ENCODE results near the gene KCNH1. TPM values are rescaled to one million over a fixed set of nuclear protein-coding genes. Genes with fewer than 3 reads are reported as not detected.

KCNH1 gene
- total and polyA plus RNA-seq, 2 donors from 2014 or later = 0.54 TPM; not detected in 1

DNA sequence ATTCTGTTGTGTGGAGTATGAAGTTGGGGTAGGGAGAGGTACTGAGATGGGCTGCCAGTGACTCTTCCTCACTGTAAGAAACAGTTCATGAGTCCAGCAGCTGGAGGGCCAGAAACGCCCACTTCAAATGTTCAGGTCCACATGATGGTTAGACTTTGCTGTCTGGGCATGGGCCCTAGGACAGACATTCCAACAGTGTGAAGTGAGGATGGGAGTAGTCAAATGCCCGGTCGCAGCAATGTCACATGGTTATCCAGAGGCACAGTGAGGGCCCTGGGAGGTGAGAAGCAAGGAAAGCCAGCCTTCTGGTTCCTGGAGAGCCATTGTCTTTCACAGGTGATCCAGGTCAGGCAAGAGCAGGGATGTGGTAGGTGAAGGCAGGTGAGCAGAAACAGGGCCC, 500.8 kb downstream of the KCNH1 start:
- H3K27me3 ChIP-seq (ENCODE audit: control insufficient read depth, insufficient read depth, low read length) = no peaks in the 10 kb centered on the region
- H3K4me1 ChIP-seq (ENCODE audit: control insufficient read depth in 2 of 3, insufficient read depth in 2 of 3, low read depth in 1 of 3, low read length in 3 of 3) = no peaks in the 10 kb centered on the region
- H3K27ac ChIP-seq (ENCODE audit: low read depth in 2 of 2, low read length in 2 of 2) = no peak overlapping the region
- no peak overlapping the region for H3K4me3 ChIP-seq (ENCODE audit: low read length in 3 of 3)
- TF ChIP-seq, protein P1, sequence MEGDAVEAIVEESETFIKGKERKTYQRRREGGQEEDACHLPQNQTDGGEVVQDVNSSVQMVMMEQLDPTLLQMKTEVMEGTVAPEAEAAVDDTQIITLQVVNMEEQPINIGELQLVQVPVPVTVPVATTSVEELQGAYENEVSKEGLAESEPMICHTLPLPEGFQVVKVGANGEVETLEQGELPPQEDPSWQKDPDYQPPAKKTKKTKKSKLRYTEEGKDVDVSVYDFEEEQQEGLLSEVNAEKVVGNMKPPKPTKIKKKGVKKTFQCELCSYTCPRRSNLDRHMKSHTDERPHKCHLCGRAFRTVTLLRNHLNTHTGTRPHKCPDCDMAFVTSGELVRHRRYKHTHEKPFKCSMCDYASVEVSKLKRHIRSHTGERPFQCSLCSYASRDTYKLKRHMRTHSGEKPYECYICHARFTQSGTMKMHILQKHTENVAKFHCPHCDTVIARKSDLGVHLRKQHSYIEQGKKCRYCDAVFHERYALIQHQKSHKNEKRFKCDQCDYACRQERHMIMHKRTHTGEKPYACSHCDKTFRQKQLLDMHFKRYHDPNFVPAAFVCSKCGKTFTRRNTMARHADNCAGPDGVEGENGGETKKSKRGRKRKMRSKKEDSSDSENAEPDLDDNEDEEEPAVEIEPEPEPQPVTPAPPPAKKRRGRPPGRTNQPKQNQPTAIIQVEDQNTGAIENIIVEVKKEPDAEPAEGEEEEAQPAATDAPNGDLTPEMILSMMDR (IDR thresholded peaks at IDR 0.05; ENCODE audit: borderline replicate concordance, extremely low read depth, insufficient read depth) = no peak
- no peaks in the 10 kb centered on the region for H3K9me3 ChIP-seq (ENCODE audit: control insufficient read depth in 2 of 3, insufficient read depth in 1 of 3, low read length in 3 of 3)
- H3K9ac ChIP-seq (ENCODE audit: low read length in 3 of 3) = no peak overlapping the region
- no peak for DNase-seq
- FAIRE-seq = no peak
- H3K36me3 ChIP-seq (ENCODE audit: control insufficient read depth in 2 of 3, insufficient read depth in 3 of 3, low read length in 3 of 3) = no peaks in the 10 kb centered on the region
- intact Hi-C loops (cut with DNase I) = no loop called here

DNA sequence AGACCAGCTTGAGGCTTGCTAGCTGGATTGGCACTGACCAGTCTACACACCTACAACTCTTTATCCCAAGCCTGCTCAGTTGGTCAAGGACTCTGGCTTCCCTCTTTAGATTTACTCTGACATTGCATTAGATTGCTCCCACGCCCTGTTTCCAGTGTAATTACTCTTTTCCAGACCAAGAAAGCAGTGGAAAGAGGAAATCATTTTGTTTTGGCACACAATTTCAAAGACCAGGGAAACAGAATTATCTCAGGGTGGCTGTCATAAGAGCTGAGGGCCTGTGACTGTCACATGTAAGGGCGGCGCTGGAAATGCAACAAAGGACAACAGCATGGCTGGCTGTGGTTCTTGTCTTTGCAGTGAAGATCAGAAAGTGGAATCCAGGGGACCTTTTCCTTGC, 502.5 kb downstream of the KCNH1 start:
- FAIRE-seq (no peak), DNase-seq (no peak)
- Histone ChIP-seq H3K4me3 (ENCODE audit: low read length in 3 of 3) (no peak overlapping the region), H3K27me3 (ENCODE audit: control insufficient read depth, insufficient read depth, low read length) (no peaks in the 10 kb centered on the region), H3K4me1 (ENCODE audit: control insufficient read depth in 2 of 3, insufficient read depth in 2 of 3, low read depth in 1 of 3, low read length in 3 of 3) (no peaks in the 10 kb centered on the region), H3K9ac (ENCODE audit: low read length in 3 of 3) (no peak overlapping the region), H3K27ac (ENCODE audit: low read depth in 2 of 2, low read length in 2 of 2) (no peak overlapping the region), H3K9me3 (ENCODE audit: control insufficient read depth in 2 of 3, insufficient read depth in 1 of 3, low read length in 3 of 3) (no peaks in the 10 kb centered on the region), H3K36me3 (ENCODE audit: control insufficient read depth in 2 of 3, insufficient read depth in 3 of 3, low read length in 3 of 3) (no peaks in the 10 kb centered on the region)
- intact Hi-C loops (cut with DNase I) = no loop called here
- TF ChIP-seq, protein P1 (IDR thresholded peaks at IDR 0.05; ENCODE audit: borderline replicate concordance, extremely low read depth, insufficient read depth) = no peak

DNA sequence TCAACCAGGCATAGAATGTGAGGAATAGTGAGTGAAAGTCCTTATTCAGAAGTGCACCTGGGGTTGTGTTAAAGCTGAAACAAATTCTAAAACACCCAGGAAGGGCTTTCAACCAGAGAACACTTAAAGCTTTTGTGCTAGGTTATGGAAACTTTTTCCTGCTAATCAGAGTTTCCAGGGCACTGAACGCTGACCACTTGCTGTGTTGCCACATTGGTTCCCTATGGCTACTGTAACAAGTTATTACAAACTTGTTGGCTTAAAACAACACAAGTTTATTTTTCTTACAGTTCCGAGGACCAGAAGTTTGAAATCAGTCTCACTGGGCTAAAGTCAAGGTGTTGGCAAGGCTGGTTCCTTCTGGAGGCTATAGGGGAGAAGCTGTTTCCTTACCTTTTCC, 504.7 kb downstream of the KCNH1 start:
- H3K36me3 ChIP-seq (ENCODE audit: control insufficient read depth in 2 of 3, insufficient read depth in 3 of 3, low read length in 3 of 3) = no peaks in the 10 kb centered on the region

More for the DNA sequence above, 504.7 kb downstream of the KCNH1 start:
- DNase-seq = no peak
- no peak overlapping the region for H3K9ac ChIP-seq (ENCODE audit: low read length in 3 of 3)
- no peak overlapping the region for H3K27ac ChIP-seq (ENCODE audit: low read depth in 2 of 2, low read length in 2 of 2)
- intact Hi-C loops (cut with DNase I) = no loop called here
- FAIRE-seq = no peak
- H3K4me1 ChIP-seq (ENCODE audit: control insufficient read depth in 2 of 3, insufficient read depth in 2 of 3, low read depth in 1 of 3, low read length in 3 of 3) = no peaks in the 10 kb centered on the region
- H3K9me3 ChIP-seq (ENCODE audit: control insufficient read depth in 2 of 3, insufficient read depth in 1 of 3, low read length in 3 of 3) = no peaks in the 10 kb centered on the region
- no peak overlapping the region for H3K4me3 ChIP-seq (ENCODE audit: low read length in 3 of 3)
- H3K27me3 ChIP-seq (ENCODE audit: control insufficient read depth, insufficient read depth, low read length) = no peaks in the 10 kb centered on the region
- TF ChIP-seq, protein P1 (IDR thresholded peaks at IDR 0.05; ENCODE audit: borderline replicate concordance, extremely low read depth, insufficient read depth) = no peak

Data from kidney (tissue), 14 donors.